Stimulated activated CD8-positive, alpha-beta memory T cell treated with anti-CD3 and anti-CD28 coated beads, Interleukin-7, amount 100 ng/mL, for 48 hours (primary cell): Measurements from ENCODE around the gene AP1M2.
"Not testable (repeated sequence)": the region's sequence is repeated elsewhere in the genome, so short reads cannot be mapped to it uniquely, and the experiment has no call there.

Source experiments
- DNase-seq, 2 donors: peaks; one replicate each; pipeline ENCODE4 v3.0.0-alpha.2; 2020; ENCODE audit warnings: low read depth in 1 of 2; ENCODE audit errors: extremely low read depth in 1 of 2

AP1M2 gene

DNA sequence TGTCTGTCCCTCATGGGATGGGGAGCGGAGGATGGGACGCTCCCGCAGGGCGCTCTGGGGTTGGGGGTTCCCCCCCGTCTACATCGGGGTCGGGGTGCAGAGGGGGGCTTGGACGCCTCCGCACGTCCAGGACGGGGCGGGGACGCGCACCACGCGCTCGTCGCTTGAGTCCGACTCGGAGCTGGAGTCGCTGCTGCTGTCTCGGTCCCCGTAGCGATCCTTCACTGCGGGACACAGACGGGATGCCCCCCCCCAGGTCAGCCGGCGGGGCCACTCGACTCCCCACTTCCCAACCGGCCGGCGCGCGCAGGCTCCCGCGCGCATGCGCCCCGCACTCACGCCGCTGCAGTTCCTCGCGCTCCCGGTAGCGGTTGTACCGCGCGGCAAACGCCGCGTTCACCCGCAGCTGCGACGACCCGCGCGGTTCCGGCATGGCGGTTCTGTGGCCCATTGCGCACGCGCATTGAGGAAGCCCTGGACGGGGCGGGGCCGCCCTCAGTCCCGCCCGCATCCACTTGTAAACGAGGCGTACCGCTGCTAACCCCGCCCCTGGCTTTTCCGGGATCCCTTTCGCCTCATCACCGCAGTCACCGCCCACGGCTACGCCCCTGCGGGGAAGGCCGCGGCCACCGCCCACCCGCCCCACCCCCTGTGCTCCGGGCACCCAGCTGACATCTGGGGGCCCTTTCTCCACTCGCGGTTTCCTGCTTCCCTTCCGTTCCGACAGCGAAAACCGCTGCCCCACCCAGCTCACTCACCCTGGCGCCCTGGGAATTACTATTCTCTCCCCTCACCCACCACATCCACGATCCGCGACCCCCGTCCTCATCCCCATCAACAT lies 21.3 kb downstream of the AP1M2 start, which contains the start of gene KRI1:
KRI1 (minus strand) TSS at position 444 of the 841 bp plus-strand sequence; CDS start at position 433, 11 bp downstream.
- DNase-seq = peak; percentile 98 to 99

DNA sequence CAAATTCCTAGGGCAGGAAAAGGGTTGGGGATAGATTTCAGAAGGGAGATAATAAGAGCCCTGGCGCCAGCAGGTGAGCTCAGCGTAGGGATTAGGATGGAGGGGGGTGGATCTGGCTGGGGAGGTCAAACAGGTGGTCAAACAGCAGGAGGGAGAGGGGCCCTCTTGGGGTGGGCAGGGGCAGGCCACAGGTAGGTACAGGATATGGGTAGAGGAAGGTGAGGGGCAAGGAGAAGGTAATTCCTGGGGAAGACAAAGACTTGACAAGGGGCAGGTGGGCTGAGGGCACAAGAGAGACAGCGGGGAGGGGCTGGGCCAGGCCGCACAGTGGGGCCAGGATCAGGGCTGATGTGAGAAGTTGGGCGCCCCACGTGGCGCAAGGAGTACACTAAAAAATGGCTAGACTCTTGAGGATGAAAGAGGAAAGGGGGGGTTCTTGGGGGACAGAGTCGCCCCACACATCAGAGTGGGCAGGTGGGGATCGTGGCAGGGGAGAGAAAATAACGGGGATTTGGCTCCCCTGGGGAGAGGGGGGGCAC lies 22.0 kb downstream of the AP1M2 start:
- DNase-seq = peak in 1 of 2 donors; percentile 47

DNA sequence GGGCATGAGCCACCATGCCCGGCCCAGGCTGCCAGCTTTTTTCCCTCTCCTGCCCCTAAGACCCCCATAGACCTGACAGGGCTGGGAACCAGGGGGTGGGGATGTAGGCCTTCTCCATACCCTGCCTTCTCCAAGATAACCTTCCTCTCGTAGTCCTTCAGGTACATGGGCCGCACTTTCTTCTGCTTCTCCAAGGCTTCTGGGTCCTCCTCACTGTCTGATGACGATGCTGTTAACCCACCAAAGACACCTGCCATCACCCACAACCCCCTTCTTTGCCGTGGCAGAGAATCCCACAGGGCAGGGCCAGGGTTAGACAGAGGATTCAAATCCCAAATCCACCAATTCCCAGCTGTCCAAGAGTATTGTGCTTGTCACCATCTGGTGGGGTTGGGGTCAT lies 24.5 kb downstream of the AP1M2 start:
- DNase-seq = no peak

DNA sequence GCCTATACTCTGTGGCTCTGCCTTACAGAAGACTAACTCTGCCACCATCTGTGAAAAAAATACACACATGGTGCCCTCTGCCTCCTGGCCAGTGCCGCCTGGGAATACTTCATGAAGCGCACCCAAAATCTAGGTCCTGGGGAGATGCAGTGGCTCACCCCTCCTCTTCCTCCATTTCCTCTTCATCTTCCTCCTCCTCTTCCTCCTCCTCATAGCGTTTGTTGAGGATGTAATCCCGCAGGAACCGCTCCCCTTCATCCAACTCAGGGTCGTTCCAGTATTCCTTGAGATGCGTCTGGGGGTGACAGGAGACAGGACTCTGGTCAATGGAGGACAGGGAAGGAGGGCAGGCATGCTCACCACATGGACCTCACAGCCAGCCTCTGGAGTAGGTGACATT lies 27.0 kb downstream of the AP1M2 start:
- no peak for DNase-seq

DNA sequence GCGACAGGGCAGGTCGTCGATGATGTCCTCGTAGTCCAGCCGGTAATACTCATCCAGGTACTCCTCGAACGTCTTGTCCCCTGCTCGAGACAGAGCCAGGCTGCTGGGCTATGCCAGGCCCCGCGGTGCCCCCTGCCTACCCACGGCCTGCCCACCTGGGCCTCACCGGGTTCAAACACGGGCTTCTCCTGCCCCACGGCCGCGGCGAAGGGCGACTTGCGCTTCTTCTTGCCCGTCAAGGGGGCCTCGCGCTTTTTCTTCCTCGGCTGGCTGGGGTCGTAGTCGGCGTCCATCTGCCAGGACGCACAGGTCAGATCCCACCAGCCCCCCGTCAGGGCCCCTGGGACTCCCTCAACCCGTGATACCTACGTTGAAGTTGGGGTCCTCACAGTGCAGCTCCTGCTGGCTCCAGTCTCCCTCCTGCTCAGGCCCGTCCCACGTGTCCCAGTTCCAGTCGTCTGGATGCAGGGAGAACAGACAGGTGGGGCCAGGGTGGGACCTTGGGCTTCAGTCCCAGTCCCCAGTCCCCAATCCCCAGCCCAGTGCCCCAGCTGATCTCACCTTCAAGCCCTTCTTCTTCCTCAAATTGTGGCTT lies 29.4 kb downstream of the AP1M2 start:
- no peak for DNase-seq

DNA sequence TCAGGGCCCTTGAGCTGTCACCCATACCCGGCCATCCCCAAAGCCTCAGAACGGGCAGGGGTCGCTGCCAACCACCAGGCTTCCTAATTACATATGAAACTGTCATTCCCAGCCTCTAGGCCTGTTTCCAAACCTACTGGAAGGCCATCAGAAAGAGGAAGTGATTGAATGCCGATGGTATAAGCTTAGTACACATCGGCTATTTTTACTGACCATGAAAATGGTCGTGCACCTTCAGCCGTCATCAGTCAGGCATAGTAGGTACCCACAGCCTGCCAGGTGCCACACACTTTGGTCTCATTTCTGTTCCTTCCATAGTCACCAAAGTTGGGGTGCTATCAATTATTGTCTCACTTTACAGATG lies 31.5 kb downstream of the AP1M2 start:
- no peak for DNase-seq

DNA sequence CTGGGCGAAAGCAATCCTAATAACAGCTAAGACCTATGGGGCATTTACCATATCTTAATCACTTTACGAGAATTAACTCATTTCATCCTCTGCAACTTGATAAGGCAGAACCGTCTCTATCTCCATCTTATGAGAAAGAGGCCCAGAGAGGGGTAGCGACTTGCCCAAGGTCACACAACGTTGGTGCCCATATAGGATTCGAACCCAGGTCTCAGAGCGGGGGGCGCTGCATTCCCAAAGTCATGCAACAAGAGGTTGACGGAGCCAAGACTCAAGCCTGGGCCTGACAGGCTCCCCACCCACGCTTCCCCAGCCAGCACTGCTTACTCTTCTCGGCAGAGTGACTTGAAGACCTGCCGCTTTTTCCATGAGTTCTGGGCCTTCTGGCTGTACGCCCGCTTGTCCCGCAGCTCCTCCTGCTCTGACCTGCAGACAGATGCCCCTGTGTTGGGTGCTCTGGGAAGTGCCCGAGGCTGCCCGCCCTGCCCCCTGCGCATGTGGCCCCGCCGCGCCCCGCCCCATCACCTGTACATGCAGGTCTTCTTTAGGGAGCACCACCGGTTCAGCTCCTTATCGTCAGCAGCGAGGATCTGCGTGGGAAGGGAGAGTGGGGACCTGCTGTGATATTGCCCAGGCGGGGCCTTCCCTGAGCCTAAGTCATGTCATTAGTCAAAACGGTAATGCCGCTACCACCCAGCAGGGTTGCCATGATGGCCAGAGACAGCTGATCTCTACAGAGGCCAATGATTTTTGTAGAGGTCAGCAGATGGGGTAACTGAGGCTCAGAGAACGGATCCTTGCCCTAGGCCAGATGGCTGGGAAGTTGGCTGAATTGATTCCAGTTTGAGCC lies 32.1 kb downstream of the AP1M2 start:
- no peak for DNase-seq

DNA sequence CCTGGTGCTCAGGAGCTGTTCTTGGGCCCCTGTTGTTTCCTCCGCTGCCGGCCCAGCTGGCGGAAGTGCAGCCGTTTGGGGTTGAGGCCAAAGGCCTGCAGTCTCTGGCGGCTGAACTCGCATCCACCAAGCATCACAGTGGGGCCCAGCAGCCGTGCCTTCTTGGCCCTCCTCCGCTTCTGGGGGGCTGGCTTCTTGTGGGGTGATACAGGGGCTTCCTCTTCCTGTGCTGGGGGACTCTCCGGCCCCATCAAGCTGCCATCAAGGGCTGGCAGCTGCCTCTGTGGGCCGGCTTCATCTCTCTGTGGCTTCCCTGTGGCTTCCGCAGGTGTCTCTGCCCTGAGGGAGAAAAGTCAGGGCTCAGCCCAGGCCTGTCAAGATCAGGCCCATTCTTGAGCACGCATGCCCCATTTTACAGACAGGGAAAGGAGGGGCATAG lies 33.1 kb downstream of the AP1M2 start:
- peak; percentile 48 to 71 for DNase-seq

DNA sequence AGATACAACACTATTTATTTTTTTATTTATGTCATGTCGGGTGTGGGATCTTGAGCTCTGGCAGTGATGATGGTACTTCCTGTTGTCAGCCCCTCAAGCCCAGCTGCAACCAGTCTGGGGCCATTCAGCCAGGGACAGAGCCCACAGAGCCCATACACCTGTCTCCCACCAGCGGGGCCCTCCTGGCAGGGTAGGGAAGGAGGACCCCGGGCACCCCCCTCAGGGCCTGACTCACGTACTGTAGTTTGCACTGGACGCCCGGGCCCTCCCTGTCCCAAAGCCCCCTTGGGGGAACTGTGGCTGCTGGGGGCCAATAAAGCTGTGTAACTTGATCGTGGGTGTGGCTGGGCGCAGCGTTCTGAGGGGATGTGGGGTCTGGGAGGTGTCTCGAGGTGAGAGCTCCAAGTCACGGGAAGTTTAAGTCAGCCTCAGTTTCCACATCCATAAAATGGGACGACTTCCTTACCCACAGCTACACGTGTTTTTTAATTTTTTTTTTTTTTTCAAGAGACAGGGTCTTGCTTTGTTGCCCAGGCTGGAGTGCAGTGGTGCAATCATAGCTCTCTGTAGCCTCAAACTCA lies 33.9 kb downstream of the AP1M2 start:
- no peak for DNase-seq

DNA sequence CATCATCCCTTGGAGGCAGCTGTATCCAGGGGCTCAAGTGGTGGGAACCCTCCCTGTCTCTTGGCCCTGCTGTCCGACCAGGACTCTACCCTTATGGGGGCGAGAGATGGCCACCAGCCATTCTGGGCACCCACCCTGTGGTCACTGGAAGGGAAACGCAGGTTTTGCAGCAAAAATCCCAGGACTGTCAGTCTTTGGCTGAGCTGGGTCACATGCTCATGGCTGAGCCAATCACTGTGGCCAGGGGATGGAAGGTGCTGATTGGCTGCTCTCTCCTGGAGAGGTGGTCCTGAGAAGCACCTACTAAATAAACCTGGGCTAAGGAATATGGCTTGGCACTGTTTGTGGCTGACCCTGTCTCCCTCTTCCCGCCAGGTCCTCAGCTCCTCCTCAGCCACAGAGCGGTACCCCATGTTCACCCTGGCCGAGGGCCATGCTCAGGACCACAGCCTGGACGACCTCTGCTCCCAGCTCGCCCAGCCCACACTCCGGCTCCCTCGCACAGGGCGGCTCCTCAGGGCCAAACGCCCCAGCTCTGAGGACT lies 34.5 kb downstream of the AP1M2 start:
- DNase-seq = no peak

DNA sequence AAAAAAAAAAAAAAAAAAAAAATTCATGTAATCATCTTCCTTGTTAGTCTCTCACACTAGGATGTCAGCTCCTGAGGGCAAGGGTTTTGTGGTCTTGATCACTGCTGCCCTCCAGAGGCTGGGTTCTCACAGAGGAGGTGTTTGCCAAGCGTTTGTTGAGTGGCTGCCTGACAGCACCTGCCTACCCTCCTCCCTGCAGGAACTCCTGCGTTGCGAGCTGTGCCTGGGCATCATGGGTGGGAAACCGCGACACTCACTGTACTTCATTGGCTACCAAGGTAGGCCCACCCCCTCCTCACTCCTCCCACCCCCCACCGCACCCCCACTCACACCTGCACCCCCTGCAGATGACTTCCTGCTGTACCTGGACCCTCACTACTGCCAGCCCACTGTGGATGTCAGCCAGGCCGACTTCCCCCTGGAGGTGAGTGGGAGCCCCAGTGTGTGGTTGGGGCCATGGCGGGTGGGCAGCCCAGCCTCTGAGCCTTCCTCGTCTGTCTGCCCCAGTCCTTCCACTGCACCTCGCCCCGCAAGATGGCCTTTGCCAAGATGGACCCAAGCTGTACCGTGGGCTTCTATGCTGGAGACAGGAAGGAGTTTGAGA lies 35.3 kb downstream of the AP1M2 start:
- no peak for DNase-seq

DNA sequence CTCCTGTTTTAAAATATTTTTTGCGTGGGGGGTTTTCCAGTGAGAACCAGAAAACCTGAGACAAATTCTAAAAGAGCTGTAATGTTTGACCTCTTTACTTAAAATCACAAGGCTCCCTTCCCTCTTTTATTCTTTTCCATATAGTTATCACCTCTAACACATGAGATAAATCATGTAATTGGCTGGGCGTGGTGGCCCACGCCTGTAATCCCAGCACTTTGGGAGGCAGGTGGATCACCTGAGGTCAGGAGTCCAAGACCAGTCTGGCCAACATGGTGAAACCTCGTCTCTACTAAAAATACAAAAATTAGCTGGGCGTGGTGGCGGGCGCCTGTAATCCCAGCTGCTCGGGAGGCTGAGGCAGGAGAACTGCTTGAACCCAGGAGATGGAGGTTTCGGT lies 36.1 kb downstream of the AP1M2 start:
- not testable (repeated sequence) for DNase-seq

DNA sequence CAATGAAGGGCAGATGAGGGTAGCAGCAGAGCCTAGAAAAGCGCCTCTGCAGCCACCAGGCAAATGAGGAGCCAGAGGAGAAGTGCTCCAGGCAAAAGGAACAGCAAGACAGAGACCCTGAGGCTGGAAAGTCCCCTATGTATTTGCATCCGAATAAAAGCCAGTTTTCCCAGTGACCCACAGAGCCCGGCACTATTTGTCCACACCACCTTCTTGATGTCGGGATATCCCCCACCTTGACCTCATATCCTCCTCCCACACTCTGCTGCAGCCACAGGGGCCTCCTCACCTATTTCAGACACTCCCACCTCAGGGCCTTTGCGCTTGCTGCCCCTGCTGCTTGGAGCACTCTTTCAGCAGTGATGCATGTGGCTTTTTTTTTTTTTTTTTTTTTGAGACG lies 36.8 kb downstream of the AP1M2 start:
- no peak for DNase-seq

DNA sequence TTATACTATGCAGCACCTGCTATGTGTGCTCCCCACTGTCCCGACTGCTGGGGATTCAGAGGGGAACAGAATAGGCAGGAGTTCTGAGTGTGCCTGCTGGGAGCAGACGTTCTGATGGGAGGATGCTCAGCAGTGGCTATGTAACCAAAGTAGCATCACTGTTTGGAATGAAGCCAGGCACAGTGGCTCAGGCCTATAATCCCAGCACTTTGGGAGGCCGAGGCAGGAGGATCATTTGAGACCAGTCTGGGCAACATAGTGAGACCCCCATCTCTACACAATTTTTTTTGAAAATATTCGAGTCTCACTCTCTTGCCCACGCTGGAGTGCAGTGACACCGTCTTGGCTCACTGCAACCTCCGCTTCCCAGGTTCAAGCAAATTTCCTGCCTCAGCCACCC lies 37.4 kb downstream of the AP1M2 start:
- DNase-seq = no peak

DNA sequence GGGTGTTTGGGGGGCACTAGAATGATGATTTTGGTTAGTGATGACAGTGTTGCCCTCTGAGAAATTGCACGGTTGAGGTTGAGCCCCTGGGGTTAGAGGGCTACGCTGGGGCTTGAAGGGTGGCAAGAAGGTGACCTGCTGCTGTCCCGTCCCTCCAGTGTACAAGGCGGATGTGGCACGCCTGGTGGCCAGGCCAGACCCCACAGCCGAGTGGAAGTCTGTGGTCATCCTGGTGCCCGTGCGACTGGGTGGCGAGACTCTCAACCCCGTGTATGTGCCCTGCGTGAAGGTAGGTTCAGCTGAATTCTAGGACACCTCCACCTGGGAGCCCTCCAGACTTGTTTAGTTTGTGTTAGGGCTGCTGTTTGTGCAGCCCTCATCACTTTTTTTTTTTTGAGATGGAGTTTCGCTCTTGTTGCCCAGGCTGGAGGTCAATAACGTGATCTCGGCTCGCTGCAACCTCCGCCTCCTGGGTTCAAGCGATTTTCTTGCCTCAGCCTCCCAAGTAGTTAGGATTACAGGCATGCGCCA lies 38.3 kb downstream of the AP1M2 start:
- no peak for DNase-seq

DNA sequence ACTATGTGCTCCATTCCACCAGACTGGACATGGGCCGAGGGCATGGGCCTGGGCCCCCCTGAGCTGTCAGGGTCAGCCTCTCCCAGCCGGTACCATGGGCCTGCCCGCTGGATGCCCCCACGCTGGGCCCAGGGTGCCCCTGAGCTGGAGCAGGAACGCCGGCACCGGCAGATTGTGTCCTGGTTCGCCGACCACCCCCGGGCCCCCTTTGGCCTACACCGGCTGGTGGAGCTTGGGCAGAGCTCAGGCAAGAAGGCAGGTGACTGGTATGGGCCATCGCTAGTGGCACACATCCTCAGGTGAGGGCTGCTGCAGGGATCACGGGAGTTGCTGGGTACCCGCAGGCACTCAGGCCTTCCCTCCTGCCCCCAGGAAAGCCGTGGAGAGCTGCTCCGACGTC lies 40.3 kb downstream of the AP1M2 start:
- DNase-seq = no peak

DNA sequence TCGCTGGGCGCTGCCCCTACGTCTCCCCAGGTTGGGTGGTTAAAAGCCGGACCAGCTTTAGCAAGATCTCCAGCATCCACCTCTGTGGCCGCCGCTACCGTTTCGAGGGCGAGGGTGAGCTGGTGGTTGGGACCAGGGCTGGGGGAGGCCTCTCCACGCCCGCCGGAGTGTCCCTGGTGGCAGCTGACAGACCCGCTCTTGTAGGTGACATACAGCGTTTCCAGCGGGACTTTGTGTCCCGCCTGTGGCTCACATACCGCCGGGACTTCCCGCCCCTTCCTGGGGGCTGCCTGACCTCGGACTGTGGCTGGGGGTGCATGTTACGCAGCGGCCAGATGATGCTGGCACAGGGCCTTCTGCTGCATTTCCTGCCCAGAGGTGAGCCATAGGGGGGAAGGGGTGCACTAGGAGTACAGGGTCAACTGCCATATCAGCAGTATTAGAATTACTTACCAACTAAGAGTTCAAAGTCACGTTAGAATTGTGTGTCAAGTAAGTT lies 42.3 kb downstream of the AP1M2 start:
- DNase-seq = no peak

DNA sequence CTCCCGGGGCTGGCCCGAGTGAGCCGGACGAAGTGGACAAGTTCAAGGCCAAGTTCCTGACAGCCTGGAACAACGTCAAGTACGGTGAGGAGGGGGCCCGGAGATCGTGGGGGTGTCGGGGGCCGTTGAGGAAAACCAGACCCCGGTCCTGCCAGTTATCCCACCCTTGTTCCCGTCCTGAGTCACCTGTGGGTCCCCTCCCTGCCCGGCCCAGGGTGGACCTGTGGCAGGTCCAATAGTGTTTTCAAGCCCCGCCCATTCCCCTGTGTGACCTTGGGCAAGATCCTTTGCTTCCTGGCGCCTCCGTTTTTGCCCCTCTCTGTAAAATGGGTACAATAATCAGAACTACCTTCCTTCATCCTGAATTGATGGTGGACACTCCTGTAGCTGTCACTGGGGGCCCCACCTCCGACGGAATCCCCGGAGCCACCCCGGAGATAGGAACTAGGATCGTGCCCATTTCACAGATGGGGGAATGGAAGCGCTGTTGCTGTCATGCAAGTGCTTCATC lies 42.8 kb downstream of the AP1M2 start:
- no peak for DNase-seq

DNA sequence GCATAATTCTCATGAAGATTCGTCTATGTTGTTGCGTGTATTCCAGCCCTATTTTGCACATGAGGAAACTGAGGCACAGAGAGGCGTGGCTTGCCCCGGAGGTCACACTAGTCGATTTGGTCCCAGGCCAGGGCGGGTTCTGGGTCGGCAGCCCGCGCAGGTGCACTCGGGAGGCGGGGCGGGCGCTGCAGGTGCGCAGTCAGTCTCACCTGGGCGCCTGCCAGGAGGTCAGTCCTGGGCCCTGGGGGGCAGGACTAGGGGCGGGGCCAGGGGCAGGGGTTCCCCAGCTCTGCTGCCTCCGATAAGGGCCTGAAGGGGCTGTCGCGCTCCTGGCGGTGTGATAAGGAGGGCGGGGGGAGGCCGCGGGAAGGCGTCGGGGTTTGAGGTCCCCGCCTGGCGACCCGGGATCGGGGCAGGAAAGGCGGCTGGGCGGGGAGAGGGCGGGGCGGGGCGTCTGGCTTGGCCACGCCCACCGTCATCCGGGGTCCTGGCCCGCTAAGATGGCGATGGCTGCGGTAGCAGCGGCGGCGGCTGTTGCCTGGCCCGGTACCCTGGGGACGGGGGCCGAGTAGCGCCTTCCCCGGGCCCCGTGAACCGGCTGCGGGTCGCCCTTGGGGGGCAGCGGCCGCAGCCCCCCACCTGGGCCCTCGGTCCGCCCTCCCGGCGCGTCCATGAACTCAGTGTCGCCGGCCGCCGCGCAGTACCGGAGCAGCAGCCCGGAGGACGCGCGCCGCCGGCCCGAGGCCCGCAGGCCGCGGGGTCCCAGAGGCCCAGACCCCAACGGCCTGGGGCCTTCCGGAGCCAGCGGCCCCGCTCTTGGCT lies 43.5 kb downstream of the AP1M2 start, which contains the start of gene ATG4D:
ATG4D (plus strand) TSS at position 485 of the 822 bp plus-strand sequence; CDS start at position 672, 187 bp downstream.
- peak; percentile 54 for DNase-seq
